OCI-LY1 (cell line): Measurements from ENCODE around the gene RNPS1.

Source experiments
- H2AFZ ChIP-seq: fragments of 200-600 bp; sonication (generic), shearing (Covaris generic); 2 replicates; pipeline ENCODE4 v1.6.0; 2014; ENCODE audit warnings: antibody characterized with exemption, mild to moderate bottlenecking, low read length
- H3F3A ChIP-seq: fragments of 200-600 bp; sonication (generic), shearing (Covaris generic); 2 replicates; pipeline ENCODE4 v1.6.0; 2014; ENCODE audit warnings: mild to moderate bottlenecking, antibody characterized with exemption, low read length, moderate library complexity; ENCODE audit not compliant: insufficient read depth
- H3K27ac ChIP-seq: fragments of 200-600 bp; sonication (generic); 2 replicates; pipeline ENCODE4 v1.5.1; 2014; ENCODE audit warnings: low read length, mixed run types, mild to moderate bottlenecking, low read depth; ENCODE audit not compliant: poor library complexity, severe bottlenecking
- H3K27me3 ChIP-seq: fragments of 200-600 bp; sonication (generic); 2 replicates; pipeline ENCODE4 v1.6.0; 2014; ENCODE audit warnings: antibody characterized with exemption, mild to moderate bottlenecking, low read length, moderate library complexity; ENCODE audit not compliant: insufficient read depth
- H3K36me3 ChIP-seq: fragments of 200-600 bp; sonication (generic); 2 replicates; pipeline ENCODE4 v1.6.1; 2014; ENCODE audit warnings: mild to moderate bottlenecking, antibody characterized with exemption, low read length, moderate library complexity, mixed read lengths; ENCODE audit not compliant: insufficient read depth
- H3K4me1 ChIP-seq: fragments of 200-600 bp; sonication (generic); 2 replicates; pipeline ENCODE4 v1.5.1; 2014; ENCODE audit warnings: mild to moderate bottlenecking, low read length, moderate library complexity; ENCODE audit not compliant: insufficient read depth, severe bottlenecking
- H3K4me2 ChIP-seq: fragments of 200-600 bp; sonication (generic), shearing (Covaris generic); 2 replicates; pipeline ENCODE4 v1.6.1; 2014; ENCODE audit warnings: low read length
- H3K4me3 ChIP-seq: fragments of 200-600 bp; sonication (generic); 2 replicates; pipeline ENCODE4 v1.5.1; 2014; ENCODE audit warnings: low read length, low read depth, mild to moderate bottlenecking, mixed read lengths; ENCODE audit not compliant: poor library complexity, severe bottlenecking
- H3K79me2 ChIP-seq: fragments of 200-600 bp; shearing (Covaris generic); 2 replicates; pipeline ENCODE4 v1.6.1; 2016; ENCODE audit warnings: mixed run types, low read length, mixed read lengths; ENCODE audit not compliant: insufficient read depth
- H3K9ac ChIP-seq: fragments of 200-600 bp; sonication (generic), shearing (Covaris generic); 2 replicates; pipeline ENCODE4 v1.6.1; 2014; ENCODE audit warnings: mild to moderate bottlenecking, low read length, mixed read lengths
- H3K9me2 ChIP-seq: fragments of 200-600 bp; sonication (generic), shearing (Covaris generic); 2 replicates; pipeline ENCODE4 v1.6.1; 2014; ENCODE audit warnings: low read depth, mild to moderate bottlenecking, low read length, mixed read lengths
- H3K9me3 ChIP-seq: fragments of 200-600 bp; shearing (Covaris generic); 2 replicates; pipeline ENCODE4 v1.6.1; 2014; ENCODE audit warnings: low read length, mixed read lengths
- H4K20me1 ChIP-seq: fragments of 200-600 bp; sonication (generic), shearing (Covaris generic); 2 replicates; pipeline ENCODE4 v1.6.0; 2016; ENCODE audit warnings: mild to moderate bottlenecking, low read length; ENCODE audit not compliant: insufficient read depth
- CTCF ChIP-seq: fragments of 200-600 bp; sonication (generic), shearing (Covaris generic); IDR thresholded peaks from 2 replicates; pipeline ENCODE4 v1.5.1; 2017; ENCODE audit warnings: mild to moderate bottlenecking, antibody characterized with exemption, low read length, moderate library complexity, mixed read lengths
- EZH2 ChIP-seq: fragments of 200-600 bp; sonication (generic), shearing (Covaris generic); IDR thresholded peaks from 2 replicates; pipeline ENCODE4 v1.8.0; 2017; ENCODE audit warnings: borderline replicate concordance, mixed run types, mild to moderate bottlenecking, antibody characterized with exemption, low read length, moderate library complexity, mixed read lengths

Gene RNPS1

DNA sequence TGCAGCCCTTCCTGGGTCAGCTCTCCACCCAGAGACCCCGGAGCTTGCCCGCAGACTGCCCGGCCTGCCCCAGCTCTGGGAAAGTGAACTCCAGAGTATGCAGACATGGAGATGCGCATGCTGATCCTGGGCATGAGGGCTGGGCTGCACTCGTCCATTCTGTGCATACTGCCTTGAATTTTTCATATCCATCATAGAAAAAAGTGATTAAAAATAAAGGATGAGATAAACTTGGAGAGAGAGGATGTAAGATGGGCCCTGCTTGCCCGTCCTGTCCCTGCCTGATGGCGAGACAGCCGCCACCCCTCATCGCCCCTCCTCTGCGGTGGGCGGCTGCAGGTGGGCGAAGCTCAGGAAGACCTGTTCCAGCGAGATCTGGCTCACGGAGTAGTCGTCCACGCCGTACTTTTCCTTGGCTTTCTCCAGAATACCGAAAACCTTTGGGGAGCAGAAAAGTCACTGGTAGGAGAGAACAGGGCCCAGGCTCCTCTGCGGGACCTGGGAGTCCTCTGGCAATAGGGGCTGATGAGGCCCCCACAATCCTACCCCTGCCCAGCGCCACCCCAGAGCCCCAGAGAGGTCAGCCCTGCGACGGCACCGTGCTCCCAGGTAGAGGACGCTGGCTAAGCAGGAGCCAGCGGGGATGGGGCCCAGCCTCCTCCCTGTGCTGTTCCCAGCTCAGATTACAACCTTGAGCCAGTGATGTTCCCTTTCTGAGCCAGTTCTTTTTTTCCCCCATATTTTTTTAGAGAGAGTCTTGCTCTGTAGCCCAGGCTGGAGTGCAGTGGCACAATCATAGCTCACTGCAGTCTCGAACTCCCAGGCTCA lies 8.7 kb upstream of the RNPS1 start:
- Histone ChIP-seq H3K79me2 (no peaks in the 10 kb centered on the region), H3K4me1 (no peaks in the 10 kb centered on the region), H3K9me2 (no peaks in the 10 kb centered on the region), H2AFZ (no peak overlapping the region), H3K4me3 (no peak overlapping the region), H3K27me3 (peaks cover 11% of the 10 kb centered on the region), H3K4me2 (no peak overlapping the region), H3F3A (no peaks in the 10 kb centered on the region), H4K20me1 (no peaks in the 10 kb centered on the region), H3K27ac (no peak overlapping the region), H3K9ac (no peak overlapping the region), H3K36me3 (no peaks in the 10 kb centered on the region; the same call in 1 of the 2 replicates), H3K9me3 (no peaks in the 10 kb centered on the region)
- no peak for TF ChIP-seq EZH2
- TF ChIP-seq CTCF, result no peak

DNA sequence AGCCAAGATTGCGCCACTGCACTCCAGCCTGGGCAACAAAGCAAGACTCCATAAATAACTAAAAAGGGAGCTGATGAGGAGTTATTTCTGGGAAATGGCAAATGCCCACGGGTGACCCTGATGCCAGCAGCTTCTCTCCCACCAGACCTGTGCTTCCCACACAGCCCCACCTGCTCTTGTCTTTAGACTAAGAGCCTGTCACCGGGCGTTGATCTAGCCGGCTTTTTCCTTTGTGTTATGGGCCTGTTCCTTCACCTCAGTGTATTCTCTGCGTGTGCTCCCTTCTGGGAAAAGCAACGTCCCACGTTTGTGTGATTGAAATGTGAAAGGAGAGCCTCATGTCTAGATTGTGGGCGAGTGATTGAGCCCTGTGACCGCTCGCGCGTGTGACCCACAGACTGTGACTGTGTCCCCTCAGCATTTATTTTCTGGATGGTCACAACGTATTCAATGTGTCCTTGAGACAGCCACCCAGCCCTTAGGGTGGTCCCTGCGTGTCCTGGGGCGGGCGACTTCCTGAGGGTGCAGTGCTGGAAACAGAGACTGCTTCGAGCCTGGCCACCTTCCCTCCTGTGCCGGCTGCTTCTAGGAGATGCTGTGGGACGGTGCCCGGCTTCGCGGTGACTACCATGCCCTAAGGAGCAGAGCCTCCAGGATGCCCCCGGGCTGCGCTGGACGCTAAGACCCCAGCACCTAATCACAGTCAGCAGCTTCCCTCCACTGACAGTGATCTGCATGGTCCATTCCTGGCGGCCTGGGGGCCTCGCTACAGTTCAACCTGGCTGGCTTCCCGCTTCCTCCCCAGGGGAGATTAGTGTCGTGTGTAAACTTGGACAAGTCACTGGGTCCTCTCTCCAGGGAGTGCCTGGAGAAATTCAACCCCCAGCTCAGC lies 7.8 kb upstream of the RNPS1 start:
- Histone ChIP-seq H3K79me2 (no peaks in the 10 kb centered on the region), H3K4me1 (no peaks in the 10 kb centered on the region), H3K9ac (no peak overlapping the region), H3K36me3 (no peaks in the 10 kb centered on the region; the same call in 1 of the 2 replicates), H3K4me3 (no peak overlapping the region), H3F3A (no peaks in the 10 kb centered on the region), H3K9me2 (no peaks in the 10 kb centered on the region), H3K4me2 (no peak overlapping the region), H2AFZ (no peak overlapping the region), H3K9me3 (no peaks in the 10 kb centered on the region), H4K20me1 (no peaks in the 10 kb centered on the region), H3K27me3 (peaks cover 11% of the 10 kb centered on the region), H3K27ac (no peak overlapping the region)
- TF ChIP-seq CTCF (no peak), EZH2 (no peak)

DNA sequence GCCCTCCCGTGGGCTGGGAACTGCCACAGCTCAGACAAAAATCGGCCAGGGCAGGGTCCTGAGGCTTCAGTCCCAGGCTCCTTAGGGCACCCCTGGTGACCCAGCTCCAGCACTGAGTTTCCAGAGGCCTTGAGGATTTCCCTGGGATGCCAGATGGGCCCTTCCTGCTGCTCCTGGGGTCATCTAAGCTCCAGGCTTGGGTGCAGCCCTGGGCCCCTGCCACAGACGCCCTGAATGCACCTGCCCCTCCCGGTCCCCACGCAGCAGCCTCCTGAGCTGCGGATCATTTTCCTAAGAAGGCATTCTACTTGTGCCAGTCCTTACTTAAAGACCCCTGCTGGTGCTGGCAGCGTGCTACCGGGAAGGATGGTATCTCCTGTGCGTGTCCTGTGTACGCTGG lies 6.0 kb upstream of the RNPS1 start:
- Histone ChIP-seq H3K27ac (no peak overlapping the region), H2AFZ (no peak overlapping the region), H3K27me3 (peaks cover 9% of the 10 kb centered on the region), H3K9me3 (no peaks in the 10 kb centered on the region), H3K4me3 (no peak overlapping the region), H3K4me1 (peaks cover 11% of the 10 kb centered on the region), H3K4me2 (no peak overlapping the region), H4K20me1 (no peaks in the 10 kb centered on the region), H3K9me2 (no peaks in the 10 kb centered on the region), H3K9ac (no peak overlapping the region), H3K79me2 (no peaks in the 10 kb centered on the region), H3F3A (no peaks in the 10 kb centered on the region), H3K36me3 (no peaks in the 10 kb centered on the region; the same call in 1 of the 2 replicates)
- TF ChIP-seq EZH2 (no peak), CTCF (no peak)
